GM18498 (cell line): ENCODE measurements around the gene MT1M.
"Not testable (repeated sequence)": the region's sequence is repeated elsewhere in the genome, so short reads cannot be mapped to it uniquely, and the experiment has no call there.

Experiments
- ATAC-seq: cut with Tn5 transposase; IDR thresholded peaks from one replicate; pipeline ENCODE4 v1.9.1; 2021; ENCODE audit warnings: mild to moderate bottlenecking, moderate library complexity; ENCODE audit not compliant: unreplicated experiment

MT1M gene

GRCh38 chr16:56671691-56672090 is 39.2 kb downstream of the MT1M start:
- ATAC-seq: not testable (repeated sequence)

- not testable (repeated sequence) for ATAC-seq
These were observed 39.7 kb downstream of the MT1M start for GRCh38 chr16:56672171-56672570.

- ATAC-seq: no peak
These were observed 40.5 kb downstream of the MT1M start for GRCh38 chr16:56672761-56673536.

GRCh38 chr16:56673921-56674320 is 41.5 kb downstream of the MT1M start:
- no peak for ATAC-seq

GRCh38 chr16:56674570-56674969 is 42.1 kb downstream of the MT1M start:
- ATAC-seq: not testable (repeated sequence)

- ATAC-seq: no peak
These were observed 43.3 kb downstream of the MT1M start for GRCh38 chr16:56675685-56676210.

GRCh38 chr16:56677474-56677873 is 45.0 kb downstream of the MT1M start:
- no peak for ATAC-seq

- no peak for ATAC-seq
These were observed 46.7 kb downstream of the MT1M start for GRCh38 chr16:56679078-56679730.

- ATAC-seq: no peak
These were observed 47.4 kb downstream of the MT1M start for GRCh38 chr16:56679818-56680217.

- peak; percentile 97 for ATAC-seq
These were observed 49.7 kb downstream of the MT1M start, which contains the start of gene MT1X for GRCh38 chr16:56681939-56682702. MT1X (plus strand) TSS chr16:56682470; CDS start chr16:56682541, 71 bp downstream.

GRCh38 chr16:56682703-56683397 is 50.4 kb downstream of the MT1M start:
- ATAC-seq: peak; percentile 7
